PFSK-1 (cell line): ENCODE measurements around the gene SPOCK3.

Experiments used
- FOXP2 ChIP-seq: optimal IDR thresholded peaks from 2 replicates; pipeline ENCODE3; 2011; ENCODE audit warnings: borderline replicate concordance, control low read depth, inconsistent platforms; ENCODE audit not compliant: insufficient read depth; ENCODE audit errors: extremely low read length, extremely low read depth
- POLR2AphosphoS5 ChIP-seq: IDR thresholded peaks from 2 replicates; pipeline ENCODE4 v1.6.1; 2012; ENCODE audit warnings: low read depth, mild to moderate bottlenecking, control low read depth, low read length, moderate library complexity
- SIN3A ChIP-seq: IDR thresholded peaks from 2 replicates; pipeline ENCODE4 v1.6.1; 2012; ENCODE audit warnings: mild to moderate bottlenecking, low read length, moderate library complexity, borderline replicate concordance; ENCODE audit not compliant: insufficient read depth
- TAF1 ChIP-seq: IDR thresholded peaks from 2 replicates; pipeline ENCODE4 v1.6.1; 2012; ENCODE audit warnings: low read length, control low read depth, borderline replicate concordance; ENCODE audit not compliant: insufficient read depth
- TF ChIP-seq, protein P1 (sequence below), 2 experiments: IDR thresholded peaks; 2 replicates each; pipeline versions ENCODE4 v1.6.1 to v1.8.0; 2011 to 2012; ENCODE audit warnings: low read depth in 2 of 2, low read length in 2 of 2, control low read depth in 1 of 2, inconsistent platforms in 1 of 2, mild to moderate bottlenecking in 1 of 2, moderate library complexity in 1 of 2; ENCODE audit not compliant: insufficient read depth in 1 of 2

DNA sequence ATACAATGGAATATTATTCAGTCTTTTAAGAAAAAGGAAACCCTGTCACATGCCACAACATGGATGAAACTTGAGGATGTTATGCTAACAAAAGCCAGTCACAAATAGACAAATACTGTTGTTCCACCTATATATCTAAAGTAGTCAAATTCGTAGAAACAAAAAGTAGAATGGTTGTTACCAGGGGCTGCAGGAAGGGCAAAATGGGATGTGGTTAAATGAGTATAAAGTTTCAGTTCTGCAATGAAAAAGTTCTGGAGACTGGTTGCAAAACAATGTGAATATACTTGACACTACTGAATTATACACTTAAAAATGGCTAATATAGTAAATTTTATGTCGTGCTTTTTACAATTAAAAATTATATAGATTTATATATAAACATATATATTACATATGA lies 12.2 kb downstream of the SPOCK3 start:
- TF ChIP-seq TAF1 (no peak), POLR2AphosphoS5 (no peak), SIN3A (no peak), FOXP2 (no peak)
- TF ChIP-seq, protein P1, sequence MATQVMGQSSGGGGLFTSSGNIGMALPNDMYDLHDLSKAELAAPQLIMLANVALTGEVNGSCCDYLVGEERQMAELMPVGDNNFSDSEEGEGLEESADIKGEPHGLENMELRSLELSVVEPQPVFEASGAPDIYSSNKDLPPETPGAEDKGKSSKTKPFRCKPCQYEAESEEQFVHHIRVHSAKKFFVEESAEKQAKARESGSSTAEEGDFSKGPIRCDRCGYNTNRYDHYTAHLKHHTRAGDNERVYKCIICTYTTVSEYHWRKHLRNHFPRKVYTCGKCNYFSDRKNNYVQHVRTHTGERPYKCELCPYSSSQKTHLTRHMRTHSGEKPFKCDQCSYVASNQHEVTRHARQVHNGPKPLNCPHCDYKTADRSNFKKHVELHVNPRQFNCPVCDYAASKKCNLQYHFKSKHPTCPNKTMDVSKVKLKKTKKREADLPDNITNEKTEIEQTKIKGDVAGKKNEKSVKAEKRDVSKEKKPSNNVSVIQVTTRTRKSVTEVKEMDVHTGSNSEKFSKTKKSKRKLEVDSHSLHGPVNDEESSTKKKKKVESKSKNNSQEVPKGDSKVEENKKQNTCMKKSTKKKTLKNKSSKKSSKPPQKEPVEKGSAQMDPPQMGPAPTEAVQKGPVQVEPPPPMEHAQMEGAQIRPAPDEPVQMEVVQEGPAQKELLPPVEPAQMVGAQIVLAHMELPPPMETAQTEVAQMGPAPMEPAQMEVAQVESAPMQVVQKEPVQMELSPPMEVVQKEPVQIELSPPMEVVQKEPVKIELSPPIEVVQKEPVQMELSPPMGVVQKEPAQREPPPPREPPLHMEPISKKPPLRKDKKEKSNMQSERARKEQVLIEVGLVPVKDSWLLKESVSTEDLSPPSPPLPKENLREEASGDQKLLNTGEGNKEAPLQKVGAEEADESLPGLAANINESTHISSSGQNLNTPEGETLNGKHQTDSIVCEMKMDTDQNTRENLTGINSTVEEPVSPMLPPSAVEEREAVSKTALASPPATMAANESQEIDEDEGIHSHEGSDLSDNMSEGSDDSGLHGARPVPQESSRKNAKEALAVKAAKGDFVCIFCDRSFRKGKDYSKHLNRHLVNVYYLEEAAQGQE (IDR thresholded peaks at IDR 0.05; ENCODE audit: insufficient read depth in 1 of 2, low read depth in 2 of 2, low read length in 2 of 2): no peak
